Activated CD4-positive, alpha-beta memory T cell treated with anti-CD3 and anti-CD28 coated beads, Interleukin-2, amount 10 ng/mL, durations not matched to agents 7 days and 5 days (primary cell): ENCODE measurements around the gene ZNF514. TPM values are rescaled to one million over a fixed set of nuclear protein-coding genes. Genes with fewer than 3 reads are reported as not detected.
A peak's percentile ranks its signal among the peaks of the same experiment; 100 is the strongest.
"Not testable (repeated sequence)": the region's sequence is repeated elsewhere in the genome, so short reads cannot be mapped to it uniquely, and the experiment has no call there.

Experiments
- CTCF ChIA-PET: fragments of 350-600 bp; sonication (Branson Sonifier 250); formaldehyde crosslinking; loops from one replicate; lab custom pipeline; 2021; ENCODE audit warnings: antibody characterized with exemption, inconsistent platforms; lab: Charles Lee
- POLR2A ChIA-PET: fragments of 350-600 bp; sonication (Branson Sonifier 250); formaldehyde crosslinking; loops from one replicate; lab custom pipeline; 2021; ENCODE audit warnings: antibody characterized with exemption; lab: Charles Lee
- DNase-seq: peaks from one replicate; pipeline ENCODE4 v3.0.0-alpha.2; 2020
- H3K27ac Mint-ChIP-seq: one replicate; pipeline ENCODE4 v1.8.0; 2021; ENCODE audit warnings: mild to moderate bottlenecking, mixed read lengths
- H3K27me3 Mint-ChIP-seq: one replicate; pipeline ENCODE4 v1.8.0; 2021; ENCODE audit warnings: mixed read lengths
- H3K36me3 Mint-ChIP-seq: one replicate; pipeline ENCODE4 v1.8.0; 2021; ENCODE audit warnings: low read depth, mixed read lengths
- H3K4me1 Mint-ChIP-seq: one replicate; pipeline ENCODE4 v1.8.0; 2021; ENCODE audit warnings: mixed read lengths
- H3K4me3 Mint-ChIP-seq: one replicate; pipeline ENCODE4 v1.8.0; 2021; ENCODE audit warnings: mild to moderate bottlenecking, mixed read lengths
- H3K9me3 Mint-ChIP-seq: one replicate; pipeline ENCODE4 v1.8.0; 2021; ENCODE audit warnings: mixed read lengths
- total RNA-seq, 2 experiments: library from RNA; stranded (reverse); gene quantifications; one replicate each; pipeline ENCODE4 v1.2.3, GENCODE V29; 2021

Gene ZNF514
- 10 to 100 TPM; 12.9 to 13.4 TPM for total RNA-seq

DNA sequence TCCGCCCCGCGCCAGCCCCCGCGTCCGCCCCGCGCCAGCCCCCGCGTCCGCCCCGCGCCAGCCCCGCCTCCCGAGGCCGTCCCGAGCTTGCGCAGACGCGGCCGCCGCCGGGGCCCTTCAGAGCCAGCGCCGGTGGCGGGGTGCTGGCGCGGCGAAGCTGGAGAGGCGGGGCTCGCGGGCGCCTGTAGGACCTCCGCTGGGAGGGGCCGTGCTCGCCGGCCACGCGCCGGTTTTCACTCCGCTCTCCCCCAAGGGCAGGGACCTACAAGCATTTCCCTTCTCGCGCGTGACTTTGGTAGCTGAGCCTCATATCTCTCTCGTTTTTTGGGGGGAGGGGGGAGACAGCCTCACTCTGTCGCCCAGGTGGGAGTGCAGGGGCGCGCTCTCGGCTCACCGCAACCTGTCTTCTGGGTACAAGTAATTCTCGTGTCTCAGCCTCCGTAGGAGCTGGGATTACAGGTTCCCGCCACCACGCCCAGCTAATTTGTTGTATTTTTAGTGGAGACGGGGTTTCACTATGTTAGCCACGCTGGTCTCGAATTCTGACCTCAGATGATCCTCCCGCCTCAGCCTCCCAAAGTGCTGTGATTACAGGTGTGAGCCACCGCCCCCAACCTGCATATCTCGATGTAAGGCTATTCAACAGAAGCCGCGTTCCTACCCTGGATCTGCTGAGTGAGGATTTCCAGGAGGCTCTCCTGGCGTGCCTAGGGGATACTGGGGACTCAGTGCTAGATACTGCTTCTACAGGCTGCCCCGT lies at the start of gene ZNF514:
Gene ZNF514 (minus strand): TSS at position 159 of the 760 bp plus-strand sequence. CDS start 6,595 bp downstream, outside the sequence.
- DNase-seq: peak; percentile 73
- peaks cover 8% of the 10 kb centered on the region for H3K9me3 Mint-ChIP-seq
- H3K4me3 Mint-ChIP-seq: peak within 1 kb of the TSS; percentile 86
- ChIA-PET CTCF (interaction anchor here (0.8 to 3.1 kb wide), 6 partner anchors 38 to 243 kb away, joined by 3 to 14 read pairs (median 4); partner anchors contain the start of genes FAHD2A and MRPS5), POLR2A (interaction anchor here (1.3 to 2.0 kb wide), 5 partner anchors 15 to 85 kb away, joined by 3 to 23 read pairs (median 5); partner anchors contain the start of gene MRPS5)
- H3K4me1 Mint-ChIP-seq: peaks cover 23% of the 10 kb centered on the region
- H3K27ac Mint-ChIP-seq: peak within 1 kb of the TSS; percentile 76
- H3K36me3 Mint-ChIP-seq: peaks cover 33% of the 10 kb centered on the region
- no peaks in the 10 kb centered on the region for H3K27me3 Mint-ChIP-seq

DNA sequence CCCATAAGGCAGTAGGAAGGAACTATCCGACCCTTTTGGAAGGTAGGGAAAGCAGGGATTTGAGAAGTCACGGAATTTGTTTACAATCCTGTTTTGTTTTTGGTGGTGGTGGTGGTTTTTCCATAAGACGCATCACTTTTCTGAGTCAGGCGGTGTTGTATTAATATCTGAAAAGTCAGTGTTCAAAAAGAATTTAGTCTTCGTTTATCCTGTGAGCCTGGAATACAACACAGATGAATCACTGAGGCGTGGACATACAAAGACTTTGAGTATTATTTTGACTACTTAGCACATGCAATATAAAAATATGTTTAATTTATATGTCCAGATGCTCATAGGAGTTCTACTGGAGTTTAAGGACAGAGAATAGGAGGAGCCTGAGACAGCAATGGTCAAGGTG lies 48.5 kb upstream of the ZNF514 start:
- peaks cover 42% of the 10 kb centered on the region for H3K36me3 Mint-ChIP-seq
- CTCF ChIA-PET: no interaction called here
- POLR2A ChIA-PET: no interaction called here
- peak overlapping the region; percentile 86 for H3K4me3 Mint-ChIP-seq
- H3K27ac Mint-ChIP-seq: no peak overlapping the region
- no peaks in the 10 kb centered on the region for H3K27me3 Mint-ChIP-seq
- peaks cover 14% of the 10 kb centered on the region for H3K4me1 Mint-ChIP-seq
- peaks cover 42% of the 10 kb centered on the region for H3K9me3 Mint-ChIP-seq
- DNase-seq: no peak

DNA sequence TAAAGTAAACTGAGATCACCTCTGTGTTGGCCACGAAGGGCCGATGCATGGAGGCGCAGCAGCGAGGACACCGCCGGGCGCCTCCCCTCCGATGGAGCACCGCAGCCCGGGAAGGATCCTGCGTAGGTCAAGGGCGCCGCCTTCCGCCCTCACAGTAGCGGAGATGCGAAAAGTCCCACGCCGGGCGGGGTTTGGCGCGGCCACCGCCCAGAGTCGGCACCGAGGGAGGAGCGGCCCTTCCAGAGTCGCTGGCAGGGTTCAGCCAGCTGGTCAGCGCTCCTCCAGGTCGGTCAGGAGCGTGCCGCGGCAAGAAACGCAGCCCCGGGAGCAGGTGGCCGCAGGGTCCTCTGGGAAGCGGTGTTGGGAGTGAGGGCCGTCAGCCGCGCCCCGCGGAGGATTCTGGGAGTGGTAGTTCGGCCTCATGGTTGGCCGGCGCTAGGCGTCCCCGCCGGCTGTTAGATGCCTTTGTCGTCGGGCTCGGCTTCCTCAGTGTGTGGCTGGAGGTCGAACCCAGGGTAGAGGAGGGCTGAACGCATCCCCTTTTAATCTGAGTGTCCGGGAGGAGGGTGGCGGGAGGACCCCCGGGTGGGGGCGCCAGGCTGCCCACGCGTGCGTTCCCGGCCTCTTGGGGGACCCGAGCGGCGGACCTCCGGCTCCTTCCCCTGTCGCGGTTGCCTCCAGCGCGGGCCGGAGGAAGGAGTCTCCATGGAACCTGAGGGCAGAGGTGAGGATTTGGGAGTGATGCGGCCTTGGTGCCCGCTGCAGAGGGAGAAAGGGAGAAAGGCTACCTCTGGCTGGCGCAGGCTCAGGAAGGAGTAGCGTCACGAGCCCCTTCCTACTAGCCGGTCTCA lies 47.7 kb upstream of the ZNF514 start, which contains the start of gene ZNF892:
Gene ZNF892 (plus strand): TSS at position 411 of the 851 bp plus-strand sequence. CDS start 295 bp downstream, at position 706.
- Mint-ChIP-seq H3K27me3 (no peaks in the 10 kb centered on the region), H3K27ac (peak within 1 kb of the TSS; percentile 36), H3K36me3 (peaks cover 36% of the 10 kb centered on the region), H3K9me3 (peaks cover 35% of the 10 kb centered on the region), H3K4me3 (peak within 1 kb of the TSS; percentile 86), H3K4me1 (peaks cover 14% of the 10 kb centered on the region)
- POLR2A ChIA-PET: no interaction called here
- CTCF ChIA-PET: interaction anchor here (0.9 kb wide), 1 partner anchor 180 kb away, joined by 3 read pairs; no protein-coding TSS in a partner anchor
- DNase-seq: peak; percentile 82

DNA sequence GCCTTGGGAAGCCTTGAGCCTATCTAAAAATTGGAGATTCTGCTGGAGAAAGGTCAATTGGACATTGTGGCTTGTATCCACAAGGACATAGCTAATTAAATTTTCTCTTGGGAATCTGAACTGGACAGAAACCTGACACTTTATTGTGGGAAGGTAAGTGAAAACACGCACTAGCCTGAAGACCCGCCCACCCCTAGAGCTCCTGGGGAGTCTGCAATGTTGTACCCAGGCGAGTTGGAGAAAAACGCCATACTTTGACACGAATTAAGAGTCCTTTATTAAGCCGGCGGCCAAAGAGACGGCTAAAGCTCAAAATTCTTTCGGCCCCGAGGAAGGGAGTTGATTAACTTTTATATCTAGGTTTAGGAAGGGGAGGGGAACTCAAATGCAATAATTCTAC lies 46.4 kb upstream of the ZNF514 start:
- peaks cover 26% of the 10 kb centered on the region for H3K36me3 Mint-ChIP-seq
- peaks cover 14% of the 10 kb centered on the region for H3K4me1 Mint-ChIP-seq
- no peaks in the 10 kb centered on the region for H3K27me3 Mint-ChIP-seq
- no peak for DNase-seq
- H3K27ac Mint-ChIP-seq: no peak overlapping the region
- POLR2A ChIA-PET: interaction anchor here (0.6 kb wide), 1 partner anchor 48 kb away, joined by 3 read pairs; no protein-coding TSS in a partner anchor
- H3K9me3 Mint-ChIP-seq: peaks cover 26% of the 10 kb centered on the region
- peak overlapping the region; percentile 86 for H3K4me3 Mint-ChIP-seq
- CTCF ChIA-PET: interaction anchor here (0.6 to 1.6 kb wide), 3 partner anchors 10 to 195 kb away, joined by 3 to 4 read pairs (median 3); no protein-coding TSS in a partner anchor

DNA sequence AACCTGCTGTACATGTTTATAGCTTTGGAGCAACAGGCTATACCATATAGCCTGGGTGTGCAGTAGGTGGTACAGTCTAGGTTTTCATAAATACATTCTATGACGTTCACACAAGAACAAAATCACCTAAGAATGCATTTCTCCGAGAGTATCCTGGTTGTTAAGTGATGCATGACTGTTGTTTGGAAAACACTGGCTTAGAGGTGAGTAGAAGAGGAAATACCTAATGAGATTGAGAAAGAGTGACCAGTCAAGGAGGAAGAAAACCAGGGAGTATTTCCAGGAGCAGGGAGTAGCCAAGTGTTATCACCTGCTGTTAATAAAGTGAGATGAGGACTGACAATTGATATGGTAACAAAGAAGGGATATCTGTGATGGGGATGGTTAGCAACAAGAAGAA lies 44.7 kb upstream of the ZNF514 start:
- DNase-seq: no peak
- ChIA-PET CTCF (no interaction called here), POLR2A (no interaction called here)
- Mint-ChIP-seq H3K27ac (no peak overlapping the region), H3K4me1 (peaks cover 14% of the 10 kb centered on the region), H3K36me3 (peaks cover 15% of the 10 kb centered on the region), H3K4me3 (no peak overlapping the region), H3K27me3 (no peaks in the 10 kb centered on the region), H3K9me3 (peaks cover 20% of the 10 kb centered on the region)

DNA sequence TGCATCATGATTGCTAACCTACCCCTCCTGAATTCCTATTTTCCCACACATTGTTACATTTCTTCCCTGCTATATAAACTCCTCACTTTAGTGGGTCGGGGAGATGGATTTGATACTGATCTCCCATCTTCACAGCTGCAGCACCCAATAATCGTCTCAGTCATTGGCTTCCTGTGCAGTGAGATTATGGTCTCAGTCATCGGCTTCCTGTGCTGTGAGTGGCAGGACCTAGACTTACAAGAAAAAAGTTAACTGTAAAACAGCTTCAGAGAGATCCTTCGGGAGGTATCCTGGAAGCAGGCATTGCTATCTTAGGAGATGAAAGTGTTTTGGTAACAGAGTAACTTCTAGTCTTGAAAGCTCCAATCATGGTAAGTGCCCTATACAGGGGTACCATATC lies 44.3 kb upstream of the ZNF514 start:
- Mint-ChIP-seq H3K4me3 (no peak overlapping the region), H3K36me3 (peaks cover 10% of the 10 kb centered on the region), H3K4me1 (peaks cover 14% of the 10 kb centered on the region), H3K27me3 (no peaks in the 10 kb centered on the region), H3K27ac (no peak overlapping the region), H3K9me3 (peaks cover 16% of the 10 kb centered on the region)
- no peak for DNase-seq
- CTCF ChIA-PET: no interaction called here
- POLR2A ChIA-PET: no interaction called here

DNA sequence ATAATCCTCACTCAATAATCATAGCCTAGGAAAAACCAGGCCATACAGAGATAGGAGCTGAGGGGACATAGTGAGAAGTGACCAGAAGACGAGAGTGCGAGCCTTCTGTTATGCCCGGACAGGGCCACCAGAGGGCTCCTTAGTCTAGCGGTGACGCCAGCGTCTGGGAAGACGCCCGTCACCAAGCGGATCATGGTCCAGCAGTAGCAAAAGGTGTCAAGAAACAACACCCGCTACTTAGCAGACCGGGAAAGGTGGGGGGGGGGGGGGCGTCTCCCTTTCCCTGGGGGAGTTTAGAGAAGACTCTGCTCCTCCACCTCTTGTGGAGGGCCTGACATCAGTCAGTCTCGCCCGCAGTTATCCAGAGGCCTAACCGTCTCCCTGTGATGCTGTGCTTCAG lies 33.3 kb upstream of the ZNF514 start:
- H3K36me3 Mint-ChIP-seq, H3K4me1 Mint-ChIP-seq, CTCF ChIA-PET, H3K4me3 Mint-ChIP-seq, H3K27me3 Mint-ChIP-seq, H3K27ac Mint-ChIP-seq, POLR2A ChIA-PET, H3K9me3 Mint-ChIP-seq: not testable (repeated sequence)
- peak; percentile 43 for DNase-seq

DNA sequence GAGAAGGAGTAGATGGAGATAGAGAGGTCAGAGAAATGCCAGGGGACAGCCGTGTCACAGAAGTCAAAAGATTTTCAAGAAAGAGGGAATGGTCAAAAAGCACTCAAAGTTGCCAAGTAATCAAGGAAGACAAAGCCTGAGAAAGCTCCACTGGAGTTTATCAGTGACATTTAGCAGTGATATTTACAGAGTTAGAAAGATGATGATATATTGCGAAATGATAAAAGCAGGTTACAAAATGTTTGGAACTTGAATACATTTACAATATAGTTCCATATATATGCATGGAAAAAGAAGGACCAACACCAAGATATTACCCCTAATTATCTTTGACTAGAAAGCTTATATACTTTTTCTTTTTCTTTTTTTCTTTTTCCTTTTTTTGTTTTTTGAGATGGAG lies 26.3 kb upstream of the ZNF514 start:
- Mint-ChIP-seq H3K27ac (no peak overlapping the region), H3K4me1 (no peaks in the 10 kb centered on the region), H3K27me3 (peaks cover 2% of the 10 kb centered on the region), H3K4me3 (no peak overlapping the region), H3K9me3 (peaks cover 29% of the 10 kb centered on the region), H3K36me3 (peaks cover 29% of the 10 kb centered on the region)
- ChIA-PET CTCF (no interaction called here), POLR2A (no interaction called here)
- no peak for DNase-seq

DNA sequence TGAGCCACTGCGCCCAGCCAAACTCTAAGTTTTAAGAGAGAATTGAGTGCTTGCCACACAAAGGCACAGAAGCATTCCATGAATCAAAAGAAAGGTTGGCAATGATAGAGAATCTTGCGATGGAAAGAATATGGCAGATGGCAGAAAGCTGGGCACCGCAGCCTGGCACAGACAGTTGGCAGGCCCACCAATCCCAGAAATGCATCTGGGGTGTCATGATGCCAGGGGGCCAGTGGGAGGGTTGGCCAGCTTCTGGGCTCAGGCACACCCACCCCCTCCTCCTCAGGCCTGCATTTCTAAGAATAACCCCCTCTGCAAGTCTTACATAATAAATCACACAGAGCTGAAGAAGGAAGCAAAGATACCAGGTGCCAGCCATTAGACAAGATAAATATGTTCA lies 25.5 kb upstream of the ZNF514 start:
- no peak overlapping the region for H3K27ac Mint-ChIP-seq
- ChIA-PET CTCF (no interaction called here), POLR2A (no interaction called here)
- no peaks in the 10 kb centered on the region for H3K4me1 Mint-ChIP-seq
- peaks cover 2% of the 10 kb centered on the region for H3K27me3 Mint-ChIP-seq
- no peak overlapping the region for H3K4me3 Mint-ChIP-seq
- peaks cover 36% of the 10 kb centered on the region for H3K36me3 Mint-ChIP-seq
- DNase-seq: no peak
- peaks cover 35% of the 10 kb centered on the region for H3K9me3 Mint-ChIP-seq

DNA sequence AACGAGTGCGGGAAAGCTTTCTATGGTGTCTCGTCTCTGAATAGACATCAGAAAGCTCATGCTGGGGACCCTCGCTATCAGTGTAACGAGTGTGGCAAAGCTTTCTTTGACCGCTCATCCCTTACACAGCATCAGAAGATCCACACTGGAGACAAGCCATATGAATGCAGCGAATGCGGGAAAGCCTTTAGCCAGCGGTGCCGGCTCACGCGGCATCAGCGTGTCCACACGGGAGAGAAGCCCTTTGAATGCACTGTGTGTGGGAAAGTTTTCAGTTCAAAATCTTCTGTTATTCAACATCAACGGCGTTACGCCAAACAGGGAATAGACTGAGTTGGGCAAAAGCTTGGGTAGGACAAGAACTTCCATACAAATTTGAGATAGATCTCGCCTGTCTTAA lies 22.1 kb upstream of the ZNF514 start:
- DNase-seq: no peak
- ChIA-PET CTCF (no interaction called here), POLR2A (no interaction called here)
- Mint-ChIP-seq H3K27ac (no peak overlapping the region), H3K4me3 (no peak overlapping the region), H3K9me3 (peaks cover 47% of the 10 kb centered on the region), H3K27me3 (no peaks in the 10 kb centered on the region), H3K4me1 (no peaks in the 10 kb centered on the region), H3K36me3 (peaks cover 65% of the 10 kb centered on the region)

DNA sequence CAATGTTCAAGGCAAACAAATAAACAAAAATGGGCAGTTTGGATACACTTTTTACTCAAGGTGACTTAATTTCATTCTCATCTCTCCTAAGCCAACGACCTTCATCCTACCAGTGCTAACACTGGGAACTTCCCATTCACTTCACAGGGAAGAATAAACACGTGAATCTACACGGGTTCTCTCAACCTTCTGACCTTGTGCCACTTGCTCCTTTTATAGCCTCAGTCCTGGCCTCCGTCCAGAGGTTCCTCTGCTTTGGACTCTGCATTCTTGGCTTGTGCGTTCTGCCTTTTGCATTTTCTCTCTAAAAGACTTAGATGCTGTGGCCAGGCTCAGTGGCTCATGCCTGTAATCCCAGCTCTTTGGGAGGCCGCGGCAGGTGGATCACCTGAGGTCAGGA lies 19.8 kb upstream of the ZNF514 start:
- ChIA-PET CTCF (no interaction called here), POLR2A (no interaction called here)
- DNase-seq: no peak
- Mint-ChIP-seq H3K36me3 (peaks cover 65% of the 10 kb centered on the region), H3K27me3 (no peaks in the 10 kb centered on the region), H3K4me1 (no peaks in the 10 kb centered on the region), H3K4me3 (no peak overlapping the region), H3K9me3 (peaks cover 42% of the 10 kb centered on the region), H3K27ac (no peak overlapping the region)

DNA sequence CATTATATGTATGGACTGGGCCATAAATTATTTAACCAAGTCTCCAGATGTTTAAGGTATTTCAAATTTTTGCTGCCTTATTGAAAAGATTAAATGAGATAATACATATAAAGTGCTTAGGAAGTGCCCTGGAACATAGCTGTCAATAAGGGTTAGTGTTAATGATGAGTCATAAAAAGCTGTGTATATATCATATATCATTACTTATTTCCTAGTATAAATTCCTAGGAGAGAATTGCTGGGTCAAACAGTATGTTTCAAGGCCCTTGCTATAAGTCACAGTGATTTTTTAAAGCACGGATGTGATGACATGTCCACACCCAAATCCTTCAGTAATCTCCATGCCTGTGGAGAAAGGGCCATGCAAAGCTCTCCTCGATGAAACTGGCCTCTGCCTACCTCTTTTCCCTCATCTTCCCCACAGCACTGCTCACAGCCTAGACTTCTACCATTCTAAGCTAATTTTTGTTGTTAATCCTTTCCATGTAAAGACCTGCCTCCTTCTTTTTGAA lies 14.4 kb upstream of the ZNF514 start:
- ChIA-PET POLR2A (interaction anchor here (0.9 to 1.1 kb wide), 2 partner anchors 8 to 14 kb away, joined by 3 to 4 read pairs; partner anchors contain the start of gene ZNF514), CTCF (no interaction called here)
- Mint-ChIP-seq H3K4me1 (no peaks in the 10 kb centered on the region), H3K36me3 (peaks cover 20% of the 10 kb centered on the region), H3K27ac (no peak overlapping the region), H3K27me3 (no peaks in the 10 kb centered on the region), H3K9me3 (peaks cover 7% of the 10 kb centered on the region), H3K4me3 (no peak overlapping the region)
- no peak for DNase-seq

DNA sequence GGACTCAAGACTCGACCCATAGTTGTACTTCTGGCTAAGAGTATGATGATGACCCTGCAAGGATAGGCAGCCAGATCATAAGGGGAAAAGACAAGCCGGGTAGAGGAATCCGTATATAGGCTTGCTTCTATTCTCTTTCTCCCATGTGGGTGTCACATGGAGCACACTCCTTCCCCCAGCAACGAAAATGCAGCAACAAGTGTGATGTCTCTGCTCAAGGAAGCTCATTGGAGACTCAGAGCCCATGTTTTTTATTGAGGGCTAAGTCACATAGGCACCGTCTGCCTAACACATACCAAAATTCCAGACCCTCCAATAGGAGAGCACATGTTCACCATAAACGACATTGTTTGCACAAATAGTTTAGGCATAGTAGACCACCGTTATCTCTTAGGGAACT lies 12.3 kb upstream of the ZNF514 start:
- ChIA-PET POLR2A (no interaction called here), CTCF (no interaction called here)
- H3K4me3 Mint-ChIP-seq: no peak overlapping the region
- H3K4me1 Mint-ChIP-seq: no peaks in the 10 kb centered on the region
- no peak for DNase-seq
- H3K36me3 Mint-ChIP-seq: peaks cover 7% of the 10 kb centered on the region
- no peaks in the 10 kb centered on the region for H3K27me3 Mint-ChIP-seq
- H3K27ac Mint-ChIP-seq: no peak overlapping the region
- H3K9me3 Mint-ChIP-seq: peaks cover 5% of the 10 kb centered on the region
